HEK293T (cell line): ENCODE data around the gene CAMP.

Experiments used
- ARNT ChIP-seq: fragments of 450-650 bp; IDR thresholded peaks from 2 replicates; pipeline ENCODE4 v1.6.1; 2017; ENCODE audit warnings: mild to moderate bottlenecking
- FOXK2 ChIP-seq: fragments of 450-650 bp; IDR thresholded peaks from 2 replicates; pipeline ENCODE4 v1.6.1; 2016; ENCODE audit warnings: mild to moderate bottlenecking
- FOXM1 ChIP-seq: fragments of 450-650 bp; IDR thresholded peaks from 2 replicates; pipeline ENCODE4 v1.6.1; 2017; ENCODE audit warnings: mild to moderate bottlenecking, borderline replicate concordance

- TF ChIP-seq FOXK2 (no peak), ARNT (no peak), FOXM1 (no peak)
Measured at GRCh38 chr3:48241796-48242455, 18.6 kb downstream of the CAMP start.
